ENCODE results near the gene PROS1. TPM values are rescaled to one million over a fixed set of nuclear protein-coding genes. Genes with fewer than 3 reads are reported as not detected.

PROS1 gene
- total and polyA plus RNA-seq, 2 of the 4 experiments (the other 2 are of a cell fraction): 1.6 to 2.8 TPM

DNA sequence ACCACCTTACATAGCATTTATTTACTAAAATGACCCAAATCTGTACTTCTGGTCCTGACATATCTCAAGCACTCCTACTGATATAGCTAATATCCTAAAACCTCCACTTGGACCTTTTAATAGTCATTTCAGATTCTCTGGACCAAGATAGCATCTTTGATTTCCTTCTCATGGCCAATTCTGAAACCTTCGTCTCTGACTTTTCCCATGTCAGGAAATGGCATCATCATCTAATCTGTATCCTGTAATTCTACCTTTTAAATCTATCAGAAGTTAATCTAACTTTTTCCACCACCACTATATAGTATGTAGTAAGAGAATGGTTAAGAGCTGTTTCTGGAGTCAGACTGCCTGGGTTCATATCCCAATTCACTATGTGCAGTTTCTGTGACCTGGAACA lies 38.5 kb upstream of the PROS1 start:
- no peak overlapping the region for H3K4me2 ChIP-seq (ENCODE audit: low read depth, low read length)
- H3K79me1 ChIP-seq (ENCODE audit: low read depth in 1 of 2, low read length in 2 of 2): no peaks in the 10 kb centered on the region
- H3K56ac ChIP-seq (ENCODE audit: extremely low read depth, insufficient read depth, low read length): no peak overlapping the region
- H2AK5ac ChIP-seq (ENCODE audit: low read depth, low read length): no peak overlapping the region
- H3K27me3 ChIP-seq (ENCODE audit: control insufficient read depth, insufficient read depth, low read length): no peaks in the 10 kb centered on the region
- dilution Hi-C loops (cut with HindIII; ENCODE audit: low sequenced_read_pairs, unreplicated experiment) (no loop called here), intact Hi-C loops (cut with micrococcal nuclease) (no loop called here), in situ Hi-C loops (cut with MboI; ENCODE audit: low sequenced_read_pairs) (no loop called here)
- H3K23ac ChIP-seq (ENCODE audit: low read depth, low read length): no peak overlapping the region
- H4K8ac ChIP-seq (ENCODE audit: low read depth in 2 of 2, low read length in 2 of 2): no peak overlapping the region
- no peak overlapping the region for H2BK15ac ChIP-seq (ENCODE audit: low read depth, low read length)
- ChIA-PET CTCF (no interaction called here), POLR2A (ENCODE audit: unreplicated experiment) (no interaction called here)
- H3K9ac ChIP-seq (ENCODE audit: low read depth, low read length): no peak overlapping the region
- no peak overlapping the region for H2BK120ac ChIP-seq (ENCODE audit: low read depth, low read length)
- H4K5ac ChIP-seq (ENCODE audit: low read depth, low read length): no peak overlapping the region
- H4K91ac ChIP-seq (ENCODE audit: insufficient read depth, low read depth, low read length): no peak overlapping the region
- ATAC-seq (ENCODE audit: low read depth) (no peak), DNase-seq (no peak)
- no peak overlapping the region for H3K14ac ChIP-seq (replicated peaks; ENCODE audit: low read depth, low read length)
- H3K9me1 ChIP-seq (ENCODE audit: insufficient read depth, low read length): no peaks in the 10 kb centered on the region
- TF ChIP-seq ELK1 (IDR thresholded peaks at IDR 0.05; ENCODE audit: borderline replicate concordance, low read depth, low read length) (no peak), BHLHE40 (IDR thresholded peaks at IDR 0.05; ENCODE audit: low read depth, low read length) (no peak), MAZ (IDR thresholded peaks at IDR 0.05; ENCODE audit: borderline replicate concordance, low read depth, low read length) (no peak), CEBPB (IDR thresholded peaks at IDR 0.05; ENCODE audit: low read depth, low read length) (no peak), RFX5 (IDR thresholded peaks at IDR 0.05; ENCODE audit: low read depth, low read length) (no peak), RCOR1 (IDR thresholded peaks at IDR 0.05; ENCODE audit: insufficient replicate concordance, low read length) (no peak), RAD21 (IDR thresholded peaks at IDR 0.05; ENCODE audit: low read length) (no peak), CHD1 (IDR thresholded peaks at IDR 0.05; ENCODE audit: low read depth, low read length) (no peak), SMC3 (IDR thresholded peaks at IDR 0.05; ENCODE audit: low read depth, low read length) (no peak), MXI1 (IDR thresholded peaks at IDR 0.05; ENCODE audit: borderline replicate concordance, low read depth, low read length) (no peak), MAFK (IDR thresholded peaks at IDR 0.05; ENCODE audit: low read depth, low read length) (no peak), NFE2L2 (IDR thresholded peaks at IDR 0.05; ENCODE audit: low read depth, low read length) (no peak), FOS (IDR thresholded peaks at IDR 0.05; ENCODE audit: low read depth, low read length) (no peak), CTCF (conservative IDR thresholded peaks at IDR 0.05; ENCODE audit: low read depth, low read length) (no peak), POLR2A (IDR thresholded peaks at IDR 0.05; ENCODE audit: low read depth, low read length) (no peak)
- TF ChIP-seq, protein P1, sequence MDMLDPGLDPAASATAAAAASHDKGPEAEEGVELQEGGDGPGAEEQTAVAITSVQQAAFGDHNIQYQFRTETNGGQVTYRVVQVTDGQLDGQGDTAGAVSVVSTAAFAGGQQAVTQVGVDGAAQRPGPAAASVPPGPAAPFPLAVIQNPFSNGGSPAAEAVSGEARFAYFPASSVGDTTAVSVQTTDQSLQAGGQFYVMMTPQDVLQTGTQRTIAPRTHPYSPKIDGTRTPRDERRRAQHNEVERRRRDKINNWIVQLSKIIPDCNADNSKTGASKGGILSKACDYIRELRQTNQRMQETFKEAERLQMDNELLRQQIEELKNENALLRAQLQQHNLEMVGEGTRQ (IDR thresholded peaks at IDR 0.05; ENCODE audit: low read depth, low read length): no peak
- no peak overlapping the region for H3K4me3 ChIP-seq (ENCODE audit: insufficient read depth, low read depth, low read length)
- H3K4me1 ChIP-seq (ENCODE audit: control insufficient read depth, insufficient read depth, low read length): no peaks in the 10 kb centered on the region
- H2BK5ac ChIP-seq (ENCODE audit: low read depth, low read length, poor library complexity, severe bottlenecking): no peak overlapping the region
- H2BK20ac ChIP-seq (ENCODE audit: low read depth, low read length): no peak overlapping the region
- H2AFZ ChIP-seq (replicated peaks; ENCODE audit: low read length, poor library complexity): no peak overlapping the region
- no peaks in the 10 kb centered on the region for H3K36me3 ChIP-seq (ENCODE audit: control insufficient read depth, insufficient read depth, low read length)
- no TSS peak for BruUV-seq (replicated peaks)
- no peak overlapping the region for H3K4ac ChIP-seq (ENCODE audit: low read depth, low read length)
- H3K9me3 ChIP-seq (ENCODE audit: control insufficient read depth, insufficient read depth, low read length): no peaks in the 10 kb centered on the region
- H4K20me1 ChIP-seq (ENCODE audit: insufficient read depth, low read length): no peaks in the 10 kb centered on the region
- H3K18ac ChIP-seq (ENCODE audit: low read depth, low read length): no peak overlapping the region
- WGBS, 2 experiments (ENCODE audit: extremely low coverage in 2 of 2, insufficient read length in 1 of 2): no CpG with 5 or more reads among the region's 1 CpG
- no peak overlapping the region for H2AK9ac ChIP-seq (replicated peaks; ENCODE audit: low read depth, low read length, poor library complexity)
- H3K27ac ChIP-seq (ENCODE audit: insufficient read depth, low read length): no peak overlapping the region

Measured in IMR-90 (cell line).